ENCODE results near the gene NPTX1.
"Not testable (repeated sequence)": the region's sequence is repeated elsewhere in the genome, so short reads cannot be mapped to it uniquely, and the experiment has no call there.

The NPTX1 gene

GRCh38 chr17:80513892-80514291 is 37.5 kb upstream of the NPTX1 start:
- Histone ChIP-seq H3K9ac (ENCODE audit: low read depth in 1 of 2, low read length in 2 of 2) (no peak overlapping the region), H3K27ac (ENCODE audit: low read depth, low read length) (no peak overlapping the region)

DNA sequence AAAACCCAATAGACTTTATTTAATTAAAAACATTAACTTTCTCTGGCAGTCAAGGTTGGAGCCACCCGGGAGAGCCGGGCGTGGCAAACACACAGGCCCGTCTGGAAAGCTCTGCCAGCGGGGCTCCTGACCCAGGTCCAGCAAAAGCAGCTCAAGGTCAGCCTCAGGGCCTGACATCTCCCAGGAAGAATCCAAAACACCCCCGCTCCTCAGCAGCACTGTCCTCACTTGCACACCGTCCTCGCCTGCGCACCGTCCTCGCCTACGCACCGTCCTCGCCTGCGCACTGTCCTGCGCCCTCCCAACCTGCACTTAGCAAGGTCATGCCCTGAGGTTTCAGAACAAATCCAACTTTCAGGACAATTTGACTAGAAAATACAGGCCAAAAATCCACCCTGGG is 36.8 kb upstream of the NPTX1 start:
- Histone ChIP-seq H3K36me3 (ENCODE audit: control insufficient read depth in 1 of 2, insufficient read depth in 2 of 2, low read length in 2 of 2) (no peaks in the 10 kb centered on the region), H3K9me3 (ENCODE audit: control insufficient read depth in 1 of 2, low read length in 2 of 2) (no peaks in the 10 kb centered on the region), H3K9ac (ENCODE audit: low read depth in 1 of 2, low read length in 2 of 2) (no peak overlapping the region), H3K27me3 (ENCODE audit: control insufficient read depth in 1 of 2, insufficient read depth in 2 of 2, low read length in 2 of 2) (peaks cover 0 to 18% of the 10 kb centered on the region in 2 donors), H3K27ac (ENCODE audit: low read depth, low read length) (no peak overlapping the region), H3K4me1 (ENCODE audit: control insufficient read depth in 1 of 2, insufficient read depth in 2 of 2, low read length in 2 of 2) (no peaks in the 10 kb centered on the region), H3K4me3 (ENCODE audit: low read depth in 1 of 2, low read length in 2 of 2) (no peak overlapping the region)

More at GRCh38 chr17:80513892-80514291, 37.5 kb upstream of the NPTX1 start:
- peaks cover 0 to 18% of the 10 kb centered on the region in 2 donors for H3K27me3 ChIP-seq (ENCODE audit: control insufficient read depth in 1 of 2, insufficient read depth in 2 of 2, low read length in 2 of 2)
- H3K36me3 ChIP-seq (ENCODE audit: control insufficient read depth in 1 of 2, insufficient read depth in 2 of 2, low read length in 2 of 2): no peaks in the 10 kb centered on the region
- no peaks in the 10 kb centered on the region for H3K4me1 ChIP-seq (ENCODE audit: control insufficient read depth in 1 of 2, insufficient read depth in 2 of 2, low read length in 2 of 2)
- no peaks in the 10 kb centered on the region for H3K9me3 ChIP-seq (ENCODE audit: control insufficient read depth in 1 of 2, low read length in 2 of 2)
- H3K4me3 ChIP-seq (ENCODE audit: low read depth in 1 of 2, low read length in 2 of 2): no peak overlapping the region

GRCh38 chr17:80512233-80512632 is 35.8 kb upstream of the NPTX1 start:
- Histone ChIP-seq H3K9ac (ENCODE audit: low read depth in 1 of 2, low read length in 2 of 2) (no peak overlapping the region), H3K27me3 (ENCODE audit: control insufficient read depth in 1 of 2, insufficient read depth in 2 of 2, low read length in 2 of 2) (peaks cover 0 to 18% of the 10 kb centered on the region in 2 donors), H3K27ac (ENCODE audit: low read depth, low read length) (no peak overlapping the region), H3K9me3 (ENCODE audit: control insufficient read depth in 1 of 2, low read length in 2 of 2) (no peaks in the 10 kb centered on the region), H3K4me3 (ENCODE audit: low read depth in 1 of 2, low read length in 2 of 2) (no peak overlapping the region), H3K36me3 (ENCODE audit: control insufficient read depth in 1 of 2, insufficient read depth in 2 of 2, low read length in 2 of 2) (no peaks in the 10 kb centered on the region), H3K4me1 (ENCODE audit: control insufficient read depth in 1 of 2, insufficient read depth in 2 of 2, low read length in 2 of 2) (no peaks in the 10 kb centered on the region)

- no peak overlapping the region for H3K27ac ChIP-seq (ENCODE audit: low read depth, low read length)
- no peaks in the 10 kb centered on the region for H3K9me3 ChIP-seq (ENCODE audit: control insufficient read depth in 1 of 2, low read length in 2 of 2)
- H3K4me1 ChIP-seq (ENCODE audit: control insufficient read depth in 1 of 2, insufficient read depth in 2 of 2, low read length in 2 of 2): no peaks in the 10 kb centered on the region
- H3K36me3 ChIP-seq (ENCODE audit: control insufficient read depth in 1 of 2, insufficient read depth in 2 of 2, low read length in 2 of 2): no peaks in the 10 kb centered on the region
- no peak overlapping the region for H3K9ac ChIP-seq (ENCODE audit: low read depth in 1 of 2, low read length in 2 of 2)
- no peak overlapping the region for H3K4me3 ChIP-seq (ENCODE audit: low read depth in 1 of 2, low read length in 2 of 2)
- peaks cover 0 to 18% of the 10 kb centered on the region in 2 donors for H3K27me3 ChIP-seq (ENCODE audit: control insufficient read depth in 1 of 2, insufficient read depth in 2 of 2, low read length in 2 of 2)
These were observed 35.1 kb upstream of the NPTX1 start for GRCh38 chr17:80511222-80512180.

GRCh38 chr17:80510772-80511171 is 34.4 kb upstream of the NPTX1 start:
- Histone ChIP-seq H3K4me3 (ENCODE audit: low read depth in 1 of 2, low read length in 2 of 2) (no peak overlapping the region), H3K27me3 (ENCODE audit: control insufficient read depth in 1 of 2, insufficient read depth in 2 of 2, low read length in 2 of 2) (peaks cover 0 to 18% of the 10 kb centered on the region in 2 donors), H3K4me1 (ENCODE audit: control insufficient read depth in 1 of 2, insufficient read depth in 2 of 2, low read length in 2 of 2) (no peaks in the 10 kb centered on the region)

DNA sequence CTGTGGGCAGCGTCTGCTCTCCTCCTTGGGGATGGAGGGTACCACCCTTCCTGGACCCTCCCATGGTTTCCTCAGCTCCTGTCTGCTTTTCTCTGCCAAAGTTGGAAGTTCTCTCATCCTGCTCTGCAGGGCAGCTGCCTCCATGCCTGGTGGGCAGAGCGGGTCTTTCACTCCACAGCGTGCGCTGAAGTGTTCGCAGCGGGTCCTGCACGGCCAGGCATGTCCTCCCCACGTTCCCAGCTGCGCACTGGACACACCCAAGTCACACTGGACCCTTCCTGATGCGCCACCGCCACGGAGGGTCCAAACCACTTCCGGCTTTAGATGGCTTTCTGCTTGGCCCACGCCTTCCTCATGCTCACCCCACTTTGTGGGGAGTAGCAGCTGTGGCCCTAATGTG is 33.7 kb upstream of the NPTX1 start:
- Histone ChIP-seq H3K36me3 (ENCODE audit: control insufficient read depth in 1 of 2, insufficient read depth in 2 of 2, low read length in 2 of 2) (no peaks in the 10 kb centered on the region), H3K9me3 (ENCODE audit: control insufficient read depth in 1 of 2, low read length in 2 of 2) (no peaks in the 10 kb centered on the region), H3K9ac (ENCODE audit: low read depth in 1 of 2, low read length in 2 of 2) (no peak overlapping the region), H3K27me3 (ENCODE audit: control insufficient read depth in 1 of 2, insufficient read depth in 2 of 2, low read length in 2 of 2) (peaks cover 0 to 18% of the 10 kb centered on the region in 2 donors), H3K4me1 (ENCODE audit: control insufficient read depth in 1 of 2, insufficient read depth in 2 of 2, low read length in 2 of 2) (no peaks in the 10 kb centered on the region), H3K4me3 (ENCODE audit: low read depth in 1 of 2, low read length in 2 of 2) (no peak overlapping the region), H3K27ac (ENCODE audit: low read depth, low read length) (no peak overlapping the region)

More at GRCh38 chr17:80510772-80511171, 34.4 kb upstream of the NPTX1 start:
- Histone ChIP-seq H3K9me3 (ENCODE audit: control insufficient read depth in 1 of 2, low read length in 2 of 2) (no peaks in the 10 kb centered on the region), H3K9ac (ENCODE audit: low read depth in 1 of 2, low read length in 2 of 2) (no peak overlapping the region), H3K27ac (ENCODE audit: low read depth, low read length) (no peak overlapping the region), H3K36me3 (ENCODE audit: control insufficient read depth in 1 of 2, insufficient read depth in 2 of 2, low read length in 2 of 2) (no peaks in the 10 kb centered on the region)

DNA sequence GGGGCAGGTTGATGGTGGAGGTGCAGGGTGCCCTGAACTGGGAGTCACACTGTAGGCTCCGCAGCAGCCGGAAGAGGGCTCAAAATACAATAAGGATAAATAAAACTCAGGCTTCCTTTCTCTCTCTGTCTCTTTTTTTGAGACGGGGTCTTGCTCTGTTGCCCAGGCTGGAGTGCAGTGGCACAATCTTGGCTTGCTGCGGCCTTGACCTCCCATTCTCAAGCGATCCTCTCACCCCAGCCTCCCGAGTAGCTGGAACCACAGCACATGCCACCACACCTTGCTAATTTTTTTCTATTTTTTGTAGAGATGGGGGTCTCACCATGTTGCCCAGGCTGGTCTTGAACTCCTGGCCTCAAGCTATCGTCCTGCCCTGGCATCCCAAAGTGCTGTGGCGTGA is 32.9 kb upstream of the NPTX1 start:
- Histone ChIP-seq H3K27me3 (ENCODE audit: control insufficient read depth in 1 of 2, insufficient read depth in 2 of 2, low read length in 2 of 2) (peaks cover 1 to 18% of the 10 kb centered on the region in 2 donors), H3K9me3 (ENCODE audit: control insufficient read depth in 1 of 2, low read length in 2 of 2) (no peaks in the 10 kb centered on the region)

DNA sequence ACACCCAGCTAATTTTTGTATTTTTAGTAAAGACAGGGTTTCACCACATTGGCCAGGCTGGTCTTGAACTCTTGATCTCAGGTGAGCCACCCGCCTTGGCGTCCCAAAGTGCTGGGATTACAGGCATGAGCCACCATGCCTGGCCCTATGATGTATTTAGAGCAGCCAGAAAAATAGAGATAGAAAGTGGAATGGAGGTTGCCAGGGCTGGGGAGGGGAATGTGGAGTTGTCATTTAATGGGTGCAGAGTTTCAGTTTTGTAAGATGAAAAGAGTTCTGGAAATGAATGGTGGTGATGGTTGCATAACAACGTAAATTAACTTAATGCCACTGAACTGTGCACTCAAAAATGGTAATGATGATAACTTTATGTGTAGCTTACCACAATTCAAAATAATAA is 31.6 kb upstream of the NPTX1 start:
- H3K27ac ChIP-seq (ENCODE audit: low read depth, low read length): no peak overlapping the region
- H3K36me3 ChIP-seq (ENCODE audit: control insufficient read depth in 1 of 2, insufficient read depth in 2 of 2, low read length in 2 of 2): no peaks in the 10 kb centered on the region
- H3K4me3 ChIP-seq (ENCODE audit: low read depth in 1 of 2, low read length in 2 of 2): no peak overlapping the region
- H3K9ac ChIP-seq (ENCODE audit: low read depth in 1 of 2, low read length in 2 of 2): no peak overlapping the region
- H3K9me3 ChIP-seq (ENCODE audit: control insufficient read depth in 1 of 2, low read length in 2 of 2): no peaks in the 10 kb centered on the region
- H3K27me3 ChIP-seq (ENCODE audit: control insufficient read depth in 1 of 2, insufficient read depth in 2 of 2, low read length in 2 of 2): peaks cover 5 to 18% of the 10 kb centered on the region in 2 donors
- no peaks in the 10 kb centered on the region for H3K4me1 ChIP-seq (ENCODE audit: control insufficient read depth in 1 of 2, insufficient read depth in 2 of 2, low read length in 2 of 2)

More for the DNA sequence above, 32.9 kb upstream of the NPTX1 start:
- Histone ChIP-seq H3K9ac (ENCODE audit: low read depth in 1 of 2, low read length in 2 of 2) (no peak overlapping the region), H3K4me3 (ENCODE audit: low read depth in 1 of 2, low read length in 2 of 2) (no peak overlapping the region), H3K27ac (ENCODE audit: low read depth, low read length) (no peak overlapping the region), H3K4me1 (ENCODE audit: control insufficient read depth in 1 of 2, insufficient read depth in 2 of 2, low read length in 2 of 2) (no peaks in the 10 kb centered on the region), H3K36me3 (ENCODE audit: control insufficient read depth in 1 of 2, insufficient read depth in 2 of 2, low read length in 2 of 2) (no peaks in the 10 kb centered on the region)

DNA sequence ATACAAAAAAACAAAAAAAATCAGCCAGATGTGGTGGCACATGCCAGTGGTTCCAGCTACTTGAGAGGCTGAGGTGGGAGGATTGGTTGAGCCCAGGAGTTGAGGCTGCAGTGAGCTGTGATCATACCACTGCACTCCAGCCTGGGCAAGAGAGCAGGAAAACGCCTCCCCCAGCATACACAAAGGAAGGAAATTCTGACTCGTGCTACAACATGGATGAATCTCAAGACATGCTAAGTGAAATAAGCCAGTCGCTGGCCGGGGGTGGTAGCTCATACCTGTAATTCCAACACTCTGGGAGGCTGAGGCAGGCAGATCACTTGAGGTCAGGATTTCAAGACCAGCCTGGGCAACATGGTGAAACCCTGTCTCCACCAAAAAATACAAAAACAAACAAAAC is 30.8 kb upstream of the NPTX1 start:
- not testable (repeated sequence) for H3K4me1 ChIP-seq (ENCODE audit: control insufficient read depth in 1 of 2, insufficient read depth in 2 of 2, low read length in 2 of 2); H3K9ac ChIP-seq (ENCODE audit: low read depth in 1 of 2, low read length in 2 of 2); H3K4me3 ChIP-seq (ENCODE audit: low read depth in 1 of 2, low read length in 2 of 2); H3K36me3 ChIP-seq (ENCODE audit: control insufficient read depth in 1 of 2, insufficient read depth in 2 of 2, low read length in 2 of 2); H3K9me3 ChIP-seq (ENCODE audit: control insufficient read depth in 1 of 2, low read length in 2 of 2); H3K27ac ChIP-seq (ENCODE audit: low read depth, low read length)
- peaks cover 5 to 15% of the 10 kb centered on the region in 2 donors for H3K27me3 ChIP-seq (ENCODE audit: control insufficient read depth in 1 of 2, insufficient read depth in 2 of 2, low read length in 2 of 2)

DNA sequence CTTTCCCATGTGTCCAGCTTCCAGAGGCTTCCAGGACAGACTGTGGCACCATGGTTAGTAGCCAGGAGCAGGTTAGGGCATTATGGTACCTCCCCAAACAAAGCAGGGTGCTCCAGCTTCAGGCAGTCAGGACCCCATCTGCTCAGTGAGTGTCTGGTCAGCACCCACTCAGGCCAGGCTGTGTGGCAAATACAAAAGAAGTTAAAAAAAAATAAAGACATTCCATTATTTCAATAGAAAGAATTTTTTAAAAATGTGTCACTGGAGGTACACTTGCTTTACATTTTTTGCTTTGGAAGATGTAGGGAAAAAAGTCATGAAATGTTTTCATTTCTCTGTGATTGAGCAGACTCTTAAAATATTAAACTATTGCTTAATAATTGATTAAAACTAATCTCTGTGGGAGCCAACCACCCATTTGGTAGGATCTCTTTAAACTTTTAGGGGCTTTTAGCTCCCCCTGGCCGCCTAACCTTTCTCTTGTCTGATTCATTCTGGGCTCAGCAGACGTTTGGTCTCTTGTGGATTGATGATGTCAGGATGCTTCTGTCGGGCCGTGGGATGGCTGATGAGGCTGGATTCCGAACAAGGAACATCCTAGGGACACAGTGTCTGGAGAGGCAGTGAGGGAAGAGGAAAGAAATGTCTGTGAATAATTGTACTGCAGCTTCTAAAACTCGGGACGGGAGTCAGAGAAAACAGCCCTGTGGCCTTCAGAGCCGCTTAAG is 28.4 kb upstream of the NPTX1 start:
- no peaks in the 10 kb centered on the region for H3K9me3 ChIP-seq (ENCODE audit: control insufficient read depth in 1 of 2, low read length in 2 of 2)
- no peaks in the 10 kb centered on the region for H3K36me3 ChIP-seq (ENCODE audit: control insufficient read depth in 1 of 2, insufficient read depth in 2 of 2, low read length in 2 of 2)
- H3K27ac ChIP-seq (ENCODE audit: low read depth, low read length): no peak overlapping the region
- H3K9ac ChIP-seq (ENCODE audit: low read depth in 1 of 2, low read length in 2 of 2): no peak overlapping the region
- H3K4me3 ChIP-seq (ENCODE audit: low read depth in 1 of 2, low read length in 2 of 2): no peak overlapping the region
- H3K27me3 ChIP-seq (ENCODE audit: control insufficient read depth in 1 of 2, insufficient read depth in 2 of 2, low read length in 2 of 2): peaks cover 5% of the 10 kb centered on the region in 2 donors
- no peaks in the 10 kb centered on the region for H3K4me1 ChIP-seq (ENCODE audit: control insufficient read depth in 1 of 2, insufficient read depth in 2 of 2, low read length in 2 of 2)

All from duodenal mucosa (tissue), 2 donors.